Duodenal mucosa (tissue), 2 donors: ENCODE results near the gene SRC.

Experiments used
- H3K27ac ChIP-seq: one replicate; pipeline ENCODE4 v1.7.0; 2013; ENCODE audit warnings: low read depth, low read length
- H3K27me3 ChIP-seq, 2 donors: one replicate each; pipeline ENCODE4 v1.7.0; 2013; ENCODE audit warnings: low read length in 2 of 2, control low read depth in 1 of 2; ENCODE audit not compliant: insufficient read depth in 2 of 2, control insufficient read depth in 1 of 2
- H3K36me3 ChIP-seq, 2 donors: one replicate each; pipeline ENCODE4 v1.7.0; 2013; ENCODE audit warnings: low read length in 2 of 2, control low read depth in 1 of 2; ENCODE audit not compliant: insufficient read depth in 2 of 2, control insufficient read depth in 1 of 2
- H3K4me1 ChIP-seq, 2 donors: one replicate each; pipeline ENCODE4 v1.7.0; 2013; ENCODE audit warnings: low read length in 2 of 2, control low read depth in 1 of 2; ENCODE audit not compliant: insufficient read depth in 2 of 2, control insufficient read depth in 1 of 2
- H3K4me3 ChIP-seq, 2 donors: one replicate each; pipeline ENCODE4 v1.7.0; 2013; ENCODE audit warnings: low read length in 2 of 2, low read depth in 1 of 2
- H3K9ac ChIP-seq, 2 donors: one replicate each; pipeline ENCODE4 v1.7.0; 2013; ENCODE audit warnings: low read length in 2 of 2, low read depth in 1 of 2
- H3K9me3 ChIP-seq, 2 donors: one replicate each; pipeline ENCODE4 v1.7.0; 2013; ENCODE audit warnings: low read length in 2 of 2, control low read depth in 1 of 2; ENCODE audit not compliant: control insufficient read depth in 1 of 2

Gene SRC

GRCh38 chr20:37442986-37443385 is 97.0 kb downstream of the SRC start:
- Histone ChIP-seq H3K27ac (no peak overlapping the region), H3K4me3 (no peak overlapping the region), H3K27me3 (peaks cover 0 to 3% of the 10 kb centered on the region in 2 donors), H3K36me3 (no peaks in the 10 kb centered on the region), H3K4me1 (no peaks in the 10 kb centered on the region), H3K9me3 (no peaks in the 10 kb centered on the region), H3K9ac (no peak overlapping the region)

GRCh38 chr20:37443596-37443995 is 97.7 kb downstream of the SRC start:
- Histone ChIP-seq H3K4me3 (no peak overlapping the region), H3K27ac (no peak overlapping the region), H3K9ac (no peak overlapping the region), H3K36me3 (no peaks in the 10 kb centered on the region), H3K9me3 (no peaks in the 10 kb centered on the region), H3K27me3 (peaks cover 0 to 3% of the 10 kb centered on the region in 2 donors), H3K4me1 (no peaks in the 10 kb centered on the region)

- Histone ChIP-seq H3K27me3 (peaks cover 0 to 3% of the 10 kb centered on the region in 2 donors), H3K36me3 (no peaks in the 10 kb centered on the region), H3K4me3 (no peak overlapping the region), H3K9ac (no peak overlapping the region), H3K9me3 (no peaks in the 10 kb centered on the region), H3K27ac (no peak overlapping the region), H3K4me1 (no peaks in the 10 kb centered on the region)
Observed at GRCh38 chr20:37445041-37445440, 99.1 kb downstream of the SRC start.

GRCh38 chr20:37446286-37447032 is 100.5 kb downstream of the SRC start:
- H3K27me3 ChIP-seq: peaks cover 0 to 3% of the 10 kb centered on the region in 2 donors
- H3K4me1 ChIP-seq: no peaks in the 10 kb centered on the region
- H3K9ac ChIP-seq: no peak overlapping the region
- H3K4me3 ChIP-seq: no peak overlapping the region
- H3K9me3 ChIP-seq: no peaks in the 10 kb centered on the region
- no peaks in the 10 kb centered on the region for H3K36me3 ChIP-seq
- H3K27ac ChIP-seq: no peak overlapping the region

- Histone ChIP-seq H3K9me3 (no peaks in the 10 kb centered on the region), H3K4me3 (no peak overlapping the region), H3K27me3 (peaks cover 0 to 3% of the 10 kb centered on the region in 2 donors), H3K36me3 (no peaks in the 10 kb centered on the region), H3K4me1 (no peaks in the 10 kb centered on the region), H3K9ac (no peak overlapping the region), H3K27ac (no peak overlapping the region)
Observed at GRCh38 chr20:37447688-37448087, 101.7 kb downstream of the SRC start.

GRCh38 chr20:37449276-37449675 is 103.3 kb downstream of the SRC start:
- Histone ChIP-seq H3K9ac (no peak overlapping the region), H3K4me3 (no peak overlapping the region), H3K27me3 (no peaks in the 10 kb centered on the region), H3K27ac (no peak overlapping the region), H3K9me3 (no peaks in the 10 kb centered on the region), H3K4me1 (no peaks in the 10 kb centered on the region), H3K36me3 (no peaks in the 10 kb centered on the region)

GRCh38 chr20:37450344-37450743 is 104.4 kb downstream of the SRC start:
- no peak overlapping the region for H3K27ac ChIP-seq
- H3K9ac ChIP-seq: no peak overlapping the region
- H3K4me1 ChIP-seq: no peaks in the 10 kb centered on the region
- no peak overlapping the region for H3K4me3 ChIP-seq
- no peaks in the 10 kb centered on the region for H3K9me3 ChIP-seq
- H3K36me3 ChIP-seq: no peaks in the 10 kb centered on the region
- no peaks in the 10 kb centered on the region for H3K27me3 ChIP-seq

- no peaks in the 10 kb centered on the region for H3K27me3 ChIP-seq
- no peak overlapping the region for H3K27ac ChIP-seq
- no peaks in the 10 kb centered on the region for H3K4me1 ChIP-seq
- no peak overlapping the region for H3K9ac ChIP-seq
- H3K9me3 ChIP-seq: peaks cover 0 to under 1% of the 10 kb centered on the region in 2 donors
- no peaks in the 10 kb centered on the region for H3K36me3 ChIP-seq
- no peak overlapping the region for H3K4me3 ChIP-seq
Observed at GRCh38 chr20:37451616-37452015, 105.7 kb downstream of the SRC start.

GRCh38 chr20:37452236-37452635 is 106.3 kb downstream of the SRC start:
- no peaks in the 10 kb centered on the region for H3K4me1 ChIP-seq
- no peak overlapping the region for H3K27ac ChIP-seq
- H3K4me3 ChIP-seq: no peak overlapping the region
- no peaks in the 10 kb centered on the region for H3K27me3 ChIP-seq
- H3K36me3 ChIP-seq: no peaks in the 10 kb centered on the region
- no peak overlapping the region for H3K9ac ChIP-seq
- H3K9me3 ChIP-seq: peaks cover 2 to 5% of the 10 kb centered on the region in 2 donors

GRCh38 chr20:37453288-37453687 is 107.3 kb downstream of the SRC start:
- H3K4me3 ChIP-seq: no peak overlapping the region
- H3K9ac ChIP-seq: no peak overlapping the region
- no peaks in the 10 kb centered on the region for H3K36me3 ChIP-seq
- H3K27me3 ChIP-seq: no peaks in the 10 kb centered on the region
- peaks cover 2 to 5% of the 10 kb centered on the region in 2 donors for H3K9me3 ChIP-seq
- no peak overlapping the region for H3K27ac ChIP-seq
- H3K4me1 ChIP-seq: no peaks in the 10 kb centered on the region
